H1 (cell line): ENCODE data around the gene ALG10. TPM values are rescaled to one million over a fixed set of nuclear protein-coding genes. Genes with fewer than 3 reads are reported as not detected.

ENCODE experiments used
- CTCF ChIA-PET: fragments of 300-600 bp; sonication (Branson Sonifier 250); formaldehyde crosslinking; loops from one replicate; lab custom pipeline; 2021; ENCODE audit not compliant: partially characterized antibody; lab: Charles Lee
- POLR2A ChIA-PET: fragments of 300-600 bp; sonication (Branson Sonifier 250); formaldehyde crosslinking; loops from one replicate; lab custom pipeline; 2021; ENCODE audit warnings: inconsistent platforms; ENCODE audit not compliant: partially characterized antibody; lab: Charles Lee
- DNase-seq, 2 experiments: peaks; one replicate each; pipeline versions ENCODE4 v3.0.0 to v3.0.0-alpha.2; 2010 to 2022; ENCODE audit warnings: low spot score in 2 of 2, low read depth in 1 of 2, mixed read lengths in 1 of 2
- FAIRE-seq: peaks from 2 replicates; lab custom pipeline; 2011; peaks lifted over from hg19 to GRCh38; lab: Jason Lieb, UNC
- H2AFZ ChIP-seq: 2 replicates; pipeline ENCODE4 v1.8.1; 2012; ENCODE audit warnings: low read length, inconsistent platforms
- H2AK5ac ChIP-seq: 2 replicates; pipeline ENCODE4 v1.6.1; 2013; ENCODE audit warnings: low read depth, low read length
- H2BK120ac ChIP-seq: replicated peaks from 2 replicates; pipeline ENCODE3; 2013; ENCODE audit warnings: low read depth, low read length, inconsistent platforms
- H2BK12ac ChIP-seq: 2 replicates; pipeline ENCODE4 v1.6.1; 2013; ENCODE audit warnings: low read depth, low read length
- H2BK15ac ChIP-seq: 2 replicates; pipeline ENCODE4 v1.6.1; 2013; ENCODE audit warnings: low read length
- H2BK20ac ChIP-seq: 2 replicates; pipeline ENCODE4 v1.6.1; 2013; ENCODE audit warnings: low read length
- H2BK5ac ChIP-seq: 2 replicates; pipeline ENCODE4 v1.6.1; 2013; ENCODE audit warnings: low read depth, low read length
- H3K14ac ChIP-seq: 2 replicates; pipeline ENCODE4 v1.6.1; 2013; ENCODE audit warnings: inconsistent platforms; ENCODE audit not compliant: insufficient read length
- H3K18ac ChIP-seq: 2 replicates; pipeline ENCODE4 v1.6.1; 2013; ENCODE audit warnings: low read length; ENCODE audit errors: extremely low read depth
- H3K23ac ChIP-seq: 2 replicates; pipeline ENCODE4 v1.6.1; 2013; ENCODE audit warnings: inconsistent platforms; ENCODE audit not compliant: insufficient read length
- H3K23me2 ChIP-seq: 2 replicates; pipeline ENCODE4 v1.6.1; 2013; ENCODE audit warnings: low read depth, low read length
- H3K27ac ChIP-seq: 2 replicates; pipeline ENCODE4 v1.6.1; 2011; ENCODE audit warnings: low read depth, low read length, inconsistent platforms
- H3K27me3 ChIP-seq, 4 experiments: replicated peaks in 1 of 4; 1 replicate in 1 of 4; 2 replicates in 3 of 4; pipeline versions ENCODE4 v1.6.1 to v1.8.1; 2011 to 2013; ENCODE audit warnings: low read length in 3 of 4, mild to moderate bottlenecking in 3 of 4, inconsistent platforms in 2 of 4, mixed read lengths in 2 of 4, moderate library complexity in 1 of 4; ENCODE audit not compliant: control insufficient read depth in 3 of 4, insufficient read depth in 3 of 4; ENCODE audit errors: extremely low read depth in 1 of 4
- H3K36me3 ChIP-seq, 4 experiments: 2 replicates each; pipeline versions ENCODE4 v1.6.1 to v1.8.1; 2011 to 2013; ENCODE audit warnings: mild to moderate bottlenecking in 4 of 4, low read length in 3 of 4, moderate library complexity in 2 of 4, control low read depth in 1 of 4, inconsistent platforms in 1 of 4; ENCODE audit not compliant: insufficient read depth in 4 of 4, control insufficient read depth in 2 of 4
- H3K4ac ChIP-seq: replicated peaks from 2 replicates; pipeline ENCODE3; 2013; ENCODE audit warnings: low read length, low read depth, mixed read lengths, inconsistent platforms; ENCODE audit not compliant: insufficient read length
- H3K4me1 ChIP-seq, 4 experiments: replicated peaks in 1 of 4; 1 replicate in 1 of 4; 2 replicates in 3 of 4; pipeline versions ENCODE4 v1.6.1 to v1.8.1; 2011 to 2013; ENCODE audit warnings: low read length in 3 of 4, inconsistent platforms in 2 of 4, mixed read lengths in 1 of 4; ENCODE audit not compliant: insufficient read depth in 4 of 4, control insufficient read depth in 3 of 4
- H3K4me2 ChIP-seq, 2 experiments: 2 replicates each; pipeline versions ENCODE4 v1.6.1 to v1.8.1; 2011 to 2013; ENCODE audit warnings: low read depth in 2 of 2, low read length in 2 of 2, control low read depth in 1 of 2, inconsistent platforms in 1 of 2, mild to moderate bottlenecking in 1 of 2; ENCODE audit not compliant: insufficient read depth in 1 of 2
- H3K4me3 ChIP-seq, 4 experiments: fragments of 200-600, 300-600 bp in 1 of 4; sonication (generic), shearing (Covaris generic), sonication (Bioruptor Twin) in 1 of 4; 2 replicates each; pipeline versions ENCODE4 v1.5.1 to v1.8.1; 2011 to 2016; ENCODE audit warnings: low read length in 4 of 4, low read depth in 3 of 4, control low read depth in 2 of 4, inconsistent platforms in 2 of 4, mild to moderate bottlenecking in 2 of 4, mixed read lengths in 1 of 4, moderate library complexity in 1 of 4; ENCODE audit not compliant: insufficient read depth in 2 of 4; ENCODE audit errors: extremely low read depth in 1 of 4
- H3K56ac ChIP-seq: replicated peaks from 2 replicates; pipeline ENCODE3; 2013; ENCODE audit warnings: low read depth, mild to moderate bottlenecking, mixed read lengths, low read length, inconsistent platforms; ENCODE audit not compliant: insufficient read length
- H3K79me1 ChIP-seq: 2 replicates; pipeline ENCODE4 v1.6.1; 2013; ENCODE audit warnings: low read depth, low read length, control low read depth
- H3K79me2 ChIP-seq, 2 experiments: 2 replicates each; pipeline versions ENCODE4 v1.6.1 to v1.8.1; 2012 to 2013; ENCODE audit warnings: low read length in 2 of 2, mild to moderate bottlenecking in 2 of 2, inconsistent platforms in 1 of 2; ENCODE audit not compliant: insufficient read depth in 2 of 2, control insufficient read depth in 1 of 2
- H3K9ac ChIP-seq, 4 experiments: replicated peaks in 1 of 4; 1 replicate in 1 of 4; 2 replicates in 3 of 4; pipeline versions ENCODE4 v1.6.1 to v1.8.1; 2011 to 2013; ENCODE audit warnings: low read depth in 3 of 4, low read length in 3 of 4, control low read depth in 2 of 4, mild to moderate bottlenecking in 2 of 4, moderate library complexity in 2 of 4, inconsistent platforms in 1 of 4; ENCODE audit errors: extremely low read depth in 1 of 4
- H3K9me3 ChIP-seq, 2 experiments: 2 replicates each; pipeline versions ENCODE4 v1.6.1 to v1.8.1; 2012 to 2013; ENCODE audit warnings: mild to moderate bottlenecking in 2 of 2, moderate library complexity in 2 of 2, control low read depth in 1 of 2, inconsistent platforms in 1 of 2, low read depth in 1 of 2, low read length in 1 of 2, mixed read lengths in 1 of 2; ENCODE audit not compliant: insufficient read depth in 2 of 2
- H4K20me1 ChIP-seq, 2 experiments: replicated peaks in 1 of 2; 2 replicates each; pipeline versions ENCODE3 to v1.8.1; 2011 to 2013; ENCODE audit warnings: inconsistent platforms in 2 of 2, low read length in 2 of 2, mild to moderate bottlenecking in 1 of 2; ENCODE audit not compliant: insufficient read depth in 2 of 2, control insufficient read depth in 1 of 2
- H4K5ac ChIP-seq: 2 replicates; pipeline ENCODE4 v1.6.1; 2013; ENCODE audit warnings: low read length, low read depth, mixed read lengths, inconsistent platforms; ENCODE audit not compliant: insufficient read length
- H4K8ac ChIP-seq: 2 replicates; pipeline ENCODE4 v1.8.0; 2013; ENCODE audit warnings: mild to moderate bottlenecking, moderate library complexity, low read length, inconsistent platforms; ENCODE audit not compliant: insufficient read depth; ENCODE audit errors: extremely low read depth
- H4K91ac ChIP-seq: replicated peaks from 2 replicates; pipeline ENCODE3; 2013; ENCODE audit warnings: low read length, mixed read lengths, inconsistent platforms; ENCODE audit not compliant: insufficient read length
- PHF8 ChIP-seq: fragments of 200-600 bp; sonication (generic); conservative IDR thresholded peaks from 2 replicates; pipeline ENCODE4 v1.7.1; 2012; ENCODE audit warnings: low read depth, mild to moderate bottlenecking, inconsistent platforms, low read length, moderate library complexity
- TAF7 ChIP-seq: optimal IDR thresholded peaks from 2 replicates; pipeline ENCODE3; 2011; ENCODE audit warnings: low read depth, mild to moderate bottlenecking, inconsistent platforms, low read length, moderate library complexity, borderline replicate concordance
- WGBS, 2 experiments: shearing (Covaris generic) in 1 of 2; methylation state at CpG; one replicate each; pipeline versions ENCODE4 v1.1.6 to v1.1.7; 2013 to 2015; ENCODE audit warnings: low lambda C conversion rate in 2 of 2, mixed read lengths in 2 of 2, inconsistent platforms in 1 of 2, low coverage in 1 of 2, missing lambda C conversion rate in 1 of 2; ENCODE audit not compliant: insufficient replicate concordance in 2 of 2, insufficient coverage in 1 of 2, insufficient read length in 1 of 2; ENCODE audit errors: extremely low coverage in 1 of 2, missing lambda C conversion rate in 1 of 2; 5-methylcytosine and 5-hydroxymethylcytosine counted together
- polyA plus RNA-seq, 7 experiments: library from polyadenylated mRNA; depleted of rRNA in 3 of 7; stranded (reverse) in 5 of 7; unstranded in 2 of 7; fragments of >200 nt in 5 of 7; fragments of 200-250 nt in 2 of 7; gene quantifications; 1 replicate in 5 of 7; 2 replicates in 1 of 7; 4 replicates in 1 of 7; pipeline versions ENCODE4 v1.2.1 to v1.2.3, GENCODE V29; 2011 to 2013; ENCODE audit warnings: missing spikeins in 2 of 7, mixed read lengths in 2 of 7
- total RNA-seq: library from RNA; stranded (reverse); fragmentation: NEBNext Ultra II Directional; extraction: Animal tissue kit (Norgen Biotek cat#: 25700); gene quantifications from 2 replicates; pipeline ENCODE4 v1.2.1, GENCODE V29; 2021

Gene ALG10
- total and polyA plus RNA-seq, 2 of the 8 experiments (the other 6 are each of a cell fraction or from before 2014, with no cell fraction given) = 9.1 to 11.0 TPM

DNA sequence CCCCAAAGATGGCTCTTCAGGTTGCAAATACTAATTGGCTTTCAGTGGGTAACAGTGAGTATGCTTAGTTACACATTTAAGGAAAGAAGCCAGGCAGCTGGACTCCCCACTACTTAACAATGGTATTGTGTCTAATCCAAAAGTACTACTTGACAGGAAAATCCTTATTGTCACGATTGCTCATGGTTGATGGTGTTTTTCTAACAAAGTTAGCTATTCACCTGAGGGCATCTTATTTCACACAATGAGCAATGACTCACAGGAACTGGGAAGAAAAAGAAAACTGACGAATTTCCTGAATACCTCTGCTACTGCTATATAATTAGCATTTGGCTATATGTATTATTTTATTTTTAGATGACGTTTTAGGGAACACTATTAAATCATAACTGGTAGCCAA is 33.4 kb upstream of the ALG10 start:
- ChIA-PET POLR2A (no interaction called here), CTCF (no interaction called here)
- Histone ChIP-seq H3K14ac (no peak overlapping the region), H2AFZ (no peak overlapping the region), H3K9ac (no peak overlapping the region), H3K23me2 (no peaks in the 10 kb centered on the region), H2BK20ac (no peak overlapping the region), H2BK5ac (no peak overlapping the region), H2BK12ac (no peak overlapping the region), H2BK15ac (no peak overlapping the region), H4K20me1 (no peaks in the 10 kb centered on the region), H2BK120ac (no peak overlapping the region), H3K4me3 (no peak overlapping the region), H3K79me1 (no peaks in the 10 kb centered on the region), H3K18ac (no peak overlapping the region), H3K9me3 (no peaks in the 10 kb centered on the region), H3K4me2 (no peak overlapping the region), H3K27ac (no peak overlapping the region), H3K79me2 (no peaks in the 10 kb centered on the region), H3K4me1 (no peaks in the 10 kb centered on the region), H2AK5ac (no peak overlapping the region), H3K36me3 (no peaks in the 10 kb centered on the region), H4K5ac (no peak overlapping the region), H3K4ac (no peak overlapping the region), H3K23ac (no peak overlapping the region), H4K91ac (no peak overlapping the region), H3K27me3 (no peaks in the 10 kb centered on the region), H4K8ac (no peak overlapping the region), H3K56ac (no peak overlapping the region)
- DNase-seq = no peak
- 92% methylated on average over 3 of the region's 3 CpGs; no CpG with 5 or more reads in 1 of the 2 experiments for WGBS, 2 experiments
- TF ChIP-seq PHF8 (no peak), TAF7 (no peak)
- no peak for FAIRE-seq
